ENCODE measurements around the gene NFAM1.

The NFAM1 gene

DNA sequence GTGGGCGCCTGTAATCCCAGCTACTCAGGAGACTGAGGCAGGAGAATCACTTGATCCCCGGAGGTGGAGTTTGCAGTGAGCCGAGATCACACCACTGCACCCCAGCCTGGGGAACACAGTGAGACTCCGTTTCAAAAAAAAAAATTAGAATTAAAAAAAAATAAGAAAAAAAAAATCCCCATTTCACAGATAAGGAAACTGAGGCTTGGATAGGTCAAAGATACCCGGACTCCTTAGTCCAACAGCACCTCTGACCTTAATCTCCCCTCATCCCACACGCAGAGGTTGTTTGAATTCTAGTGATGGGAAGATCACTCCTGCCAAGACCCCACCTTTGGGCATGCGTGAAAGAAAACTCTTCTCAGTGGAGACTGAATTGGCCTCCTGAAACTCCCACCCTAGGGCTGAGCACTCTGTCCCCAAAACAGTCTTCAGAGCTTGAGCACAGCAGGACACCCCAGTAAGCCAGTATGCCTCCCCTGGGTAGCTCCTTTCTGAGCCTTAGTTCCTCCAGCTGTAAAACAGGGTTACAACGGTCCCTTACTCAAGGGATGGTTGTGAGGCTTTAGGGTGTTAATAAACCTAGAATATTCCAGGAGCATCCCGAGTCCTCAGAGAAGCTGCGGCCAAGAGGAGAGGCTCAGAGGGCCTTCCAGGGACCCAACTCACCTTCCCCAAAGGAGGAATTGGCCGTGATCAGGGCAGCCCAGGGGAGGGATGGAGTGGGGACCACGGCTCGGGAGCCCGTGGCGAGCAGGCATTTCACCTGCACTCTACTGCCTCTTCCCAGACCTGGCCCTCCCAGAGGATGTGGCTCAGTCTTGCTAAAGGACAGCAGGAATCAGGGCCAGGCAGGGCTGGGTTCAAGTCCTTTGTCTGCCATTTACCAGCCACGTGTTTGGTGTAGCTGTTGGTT lies 73.3 kb downstream of the NFAM1 start:
- DNase-seq (ENCODE audit: low read depth) = no peak

DNA sequence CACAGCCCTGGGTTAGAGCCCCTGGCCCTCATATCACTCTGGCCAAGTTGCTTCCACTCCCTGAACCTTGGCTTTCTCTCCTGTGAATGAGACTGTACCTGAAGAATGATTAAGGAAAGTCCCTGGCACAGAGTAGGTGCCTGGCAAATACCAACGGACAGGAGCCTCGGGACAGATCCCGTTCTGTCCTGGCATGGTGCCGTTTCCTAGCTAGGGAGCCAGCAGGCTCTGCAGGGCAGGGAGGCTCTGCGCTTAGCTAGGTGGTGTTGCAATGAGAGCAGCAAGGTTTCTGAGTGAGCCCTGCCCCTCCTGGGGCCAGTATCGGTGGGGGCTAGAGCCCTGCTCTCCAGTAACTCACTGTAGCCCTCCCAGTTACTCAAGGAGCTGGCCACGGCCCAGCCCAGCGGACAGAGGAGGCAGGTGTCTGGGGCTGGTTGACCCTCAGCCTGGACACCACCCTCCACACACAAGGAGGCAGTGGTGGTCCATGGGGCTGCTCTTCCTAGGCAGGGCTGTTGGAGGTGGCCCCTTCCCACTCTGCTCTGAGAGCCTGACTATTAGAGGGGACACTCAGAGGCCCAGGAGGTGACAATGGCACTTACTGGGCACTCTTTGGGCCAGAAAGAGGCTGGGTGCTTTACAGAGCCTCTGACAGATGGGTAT lies 74.4 kb downstream of the NFAM1 start:
- DNase-seq (ENCODE audit: low read depth) = no peak

GRCh38 chr22:42357221-42357620 lies 75.0 kb downstream of the NFAM1 start:
- no peak for DNase-seq (ENCODE audit: low read depth)

- no peak for DNase-seq (ENCODE audit: low read depth)
Measured at GRCh38 chr22:42356533-42356932, 75.7 kb downstream of the NFAM1 start.

GRCh38 chr22:42353883-42354727 lies 78.1 kb downstream of the NFAM1 start:
- DNase-seq (ENCODE audit: low read depth) = no peak

DNA sequence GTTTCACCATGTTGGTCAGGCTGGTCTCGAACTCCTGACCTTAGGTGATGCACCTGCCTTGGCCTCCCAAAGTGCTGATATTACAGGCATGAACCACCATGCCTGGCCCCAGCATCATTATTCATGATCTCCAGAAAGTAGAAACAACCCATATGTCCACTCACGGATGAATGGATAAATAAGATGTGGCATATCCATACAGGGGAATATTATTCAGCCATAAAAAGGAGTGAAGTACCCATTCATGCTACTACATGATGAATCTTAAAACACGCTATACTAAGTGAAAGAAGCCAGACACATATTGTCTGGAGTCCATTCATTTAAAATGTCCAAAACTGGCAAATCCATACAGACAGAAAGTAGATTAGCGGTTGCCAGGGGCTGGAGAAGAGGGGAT lies 81.8 kb downstream of the NFAM1 start:
- DNase-seq (ENCODE audit: low read depth) = no peak

DNA sequence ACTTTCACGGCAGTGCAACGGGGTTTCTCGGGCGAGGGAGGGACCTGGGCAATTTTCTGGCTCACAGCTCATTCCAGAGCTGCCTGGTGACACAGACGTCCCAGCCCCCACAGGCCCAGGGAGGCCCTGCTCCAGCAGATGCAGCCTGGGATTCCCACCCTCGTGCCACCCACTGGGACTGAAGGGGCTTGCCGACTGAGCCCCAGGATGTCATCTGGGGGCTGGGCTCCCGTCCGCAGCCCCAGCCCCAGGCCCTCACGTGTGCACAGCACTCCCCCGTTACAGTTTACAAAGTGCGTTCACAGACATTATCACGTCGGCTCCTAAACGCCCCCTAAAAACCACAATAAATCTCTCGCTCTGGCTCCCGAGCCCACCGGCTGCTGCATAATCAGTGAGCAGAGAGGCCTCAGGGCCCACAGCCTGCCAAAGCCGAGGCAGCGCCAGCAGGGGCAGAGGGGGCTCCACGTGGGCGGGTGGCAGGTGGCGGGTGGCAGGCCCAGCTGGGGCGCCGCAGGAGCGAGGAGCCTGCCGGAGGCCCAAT lies 84.8 kb downstream of the NFAM1 start:
- DNase-seq (ENCODE audit: low read depth) = no peak

- DNase-seq (ENCODE audit: low read depth) = no peak
Measured at GRCh38 chr22:42346722-42347121, 85.5 kb downstream of the NFAM1 start.

DNA sequence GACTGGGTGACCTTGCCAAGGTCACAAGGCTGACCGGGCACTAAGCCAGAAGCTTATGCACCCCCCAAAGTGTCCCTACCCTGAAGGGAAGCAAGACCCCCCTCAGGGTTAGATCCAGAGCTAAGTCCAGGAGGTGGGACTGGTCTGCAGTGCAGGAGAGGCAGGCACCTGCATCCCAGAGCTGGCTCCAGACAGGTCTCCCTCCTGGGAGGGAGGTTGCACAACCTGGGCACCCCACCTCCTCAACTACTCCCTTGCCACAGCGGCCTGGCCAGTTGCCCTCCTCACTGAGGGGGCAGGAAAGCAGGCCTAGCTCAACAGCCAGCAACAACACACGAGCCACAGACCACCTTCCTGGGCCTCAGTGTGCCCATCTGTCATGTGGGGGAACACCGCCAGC lies 86.7 kb downstream of the NFAM1 start:
- DNase-seq (ENCODE audit: low read depth) = no peak

GRCh38 chr22:42344361-42344905 lies 87.8 kb downstream of the NFAM1 start:
- no peak for DNase-seq (ENCODE audit: low read depth)

DNA sequence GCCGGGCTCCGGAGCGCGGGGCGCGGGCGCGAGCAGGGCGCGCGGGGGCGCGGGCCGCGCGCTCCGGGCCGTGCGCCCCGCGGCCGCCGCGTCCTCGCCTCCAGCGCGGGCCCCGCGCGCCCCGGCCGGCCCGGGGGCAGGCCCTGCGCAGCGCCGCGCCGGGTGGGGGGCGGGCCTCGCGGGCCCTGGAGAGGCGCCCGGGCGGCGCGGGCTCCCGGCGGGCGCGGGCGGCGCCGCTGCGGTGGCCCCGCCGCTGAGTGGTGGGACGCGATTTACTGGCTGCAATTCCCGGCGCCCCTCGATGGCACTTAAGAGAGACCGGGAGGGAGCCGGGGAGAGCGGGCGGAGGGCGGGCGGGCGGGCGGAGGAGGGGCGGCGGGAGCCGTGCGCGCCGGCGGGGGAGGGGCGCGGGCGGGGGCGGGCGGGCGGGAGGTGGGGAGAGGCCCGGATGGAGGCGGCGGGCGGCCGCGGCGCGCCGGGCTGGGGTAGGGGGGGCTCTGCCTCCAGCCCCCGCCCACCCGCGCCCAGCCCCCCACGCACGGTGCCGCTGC lies 88.6 kb downstream of the NFAM1 start:
- DNase-seq (ENCODE audit: low read depth) = no peak

- no peak for DNase-seq (ENCODE audit: low read depth)
Measured at GRCh38 chr22:42343121-42343454, 89.1 kb downstream of the NFAM1 start.

GRCh38 chr22:42342426-42343120 lies 89.6 kb downstream of the NFAM1 start:
- no peak for DNase-seq (ENCODE audit: low read depth)

GRCh38 chr22:42341779-42342178 lies 90.4 kb downstream of the NFAM1 start:
- no peak for DNase-seq (ENCODE audit: low read depth)

DNA sequence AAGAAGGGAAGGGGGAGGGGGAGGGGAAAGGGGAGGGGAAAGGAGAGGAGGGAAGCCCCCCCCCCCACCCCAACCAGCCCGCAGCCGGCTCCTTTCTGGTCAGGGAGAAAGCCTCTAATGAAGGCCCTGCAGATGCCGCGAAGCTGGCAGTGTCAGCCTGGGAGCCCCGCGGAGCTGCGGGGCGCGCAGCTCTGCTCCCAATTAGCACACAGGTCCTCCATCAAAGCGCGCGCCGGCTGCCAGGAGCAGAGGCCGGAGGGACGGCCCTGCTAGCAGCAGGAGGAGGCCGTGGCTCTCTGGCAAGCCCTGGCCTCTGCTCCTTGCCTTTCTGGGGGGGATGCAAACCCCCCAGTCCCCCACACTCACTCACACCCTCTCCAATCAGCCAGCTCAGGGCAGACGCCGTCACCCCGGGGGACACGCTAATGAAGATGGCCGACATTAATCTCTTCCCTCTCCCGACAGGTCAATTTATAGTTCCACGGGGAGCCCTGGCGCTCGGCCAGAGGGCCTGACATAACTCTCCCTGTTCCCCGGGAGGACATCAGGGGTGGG lies 91.3 kb downstream of the NFAM1 start:
- no peak for DNase-seq (ENCODE audit: low read depth)

- DNase-seq (ENCODE audit: low read depth) = no peak
Measured at GRCh38 chr22:42340150-42340549, 92.1 kb downstream of the NFAM1 start.

DNA sequence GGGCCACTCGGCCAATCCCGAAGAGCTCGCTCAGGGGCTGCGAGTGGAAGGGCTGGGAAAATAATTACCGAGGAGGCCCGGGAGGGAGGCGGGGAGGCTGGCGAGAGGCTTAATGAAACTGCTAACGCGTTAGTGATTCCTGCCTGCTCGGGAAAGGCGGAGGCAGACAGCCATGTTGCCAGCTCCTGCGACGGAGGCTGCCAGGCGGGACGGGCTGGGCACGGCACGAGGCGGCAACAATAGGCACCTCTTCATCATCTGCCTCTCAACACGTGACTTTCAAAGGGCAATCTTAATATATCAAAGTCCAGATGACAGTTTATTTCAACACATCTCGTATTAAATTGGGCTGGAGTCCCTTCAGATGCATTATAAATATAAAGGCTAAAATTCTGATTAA lies 93.7 kb downstream of the NFAM1 start:
- no peak for DNase-seq (ENCODE audit: low read depth)

GRCh38 chr22:42337356-42337755 lies 94.8 kb downstream of the NFAM1 start:
- DNase-seq (ENCODE audit: low read depth) = no peak

DNA sequence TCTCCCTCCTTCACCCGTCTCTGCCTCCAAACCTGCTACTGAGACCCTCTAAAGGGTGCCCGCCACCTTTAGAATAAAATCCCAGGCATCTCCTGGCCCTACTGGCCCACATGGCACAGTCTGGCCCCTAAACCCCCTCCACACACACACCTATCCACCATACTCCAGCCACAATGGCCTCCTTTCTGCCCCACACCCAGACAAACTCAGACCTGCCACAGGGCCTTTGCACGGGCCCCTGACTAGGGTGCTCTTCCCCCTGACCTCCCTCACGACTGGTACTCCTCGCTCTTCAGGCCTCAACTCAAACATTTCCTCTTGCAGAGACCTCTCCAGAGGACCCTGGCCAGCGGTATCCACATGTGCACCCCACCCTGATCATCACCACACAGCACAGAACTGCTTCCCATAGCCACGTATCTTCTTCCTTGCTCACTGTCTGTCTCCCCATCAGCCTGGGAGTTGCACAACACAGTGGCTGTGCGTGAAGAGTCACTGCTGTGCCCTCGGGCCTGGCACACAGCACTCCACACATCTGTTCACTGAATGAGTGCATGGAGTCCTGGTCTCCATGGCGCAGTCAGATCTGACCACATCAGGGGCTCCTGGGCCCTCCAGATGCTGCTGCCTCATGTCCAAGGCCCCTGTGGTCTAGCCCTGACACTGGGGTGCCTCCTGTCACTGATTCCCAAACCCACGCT lies 95.5 kb downstream of the NFAM1 start:
- no peak for DNase-seq (ENCODE audit: low read depth)

- no peak for DNase-seq (ENCODE audit: low read depth)
Measured at GRCh38 chr22:42335839-42336378, 96.3 kb downstream of the NFAM1 start.

All from HS-27A (cell line).